DMS153 (cell line): Measurements from ENCODE around the gene N4BP3.

Experiments
- DNase-seq: peaks from one replicate; lab custom pipeline; 2025; lab: John Stamatoyannopoulos, UW

The N4BP3 gene

DNA sequence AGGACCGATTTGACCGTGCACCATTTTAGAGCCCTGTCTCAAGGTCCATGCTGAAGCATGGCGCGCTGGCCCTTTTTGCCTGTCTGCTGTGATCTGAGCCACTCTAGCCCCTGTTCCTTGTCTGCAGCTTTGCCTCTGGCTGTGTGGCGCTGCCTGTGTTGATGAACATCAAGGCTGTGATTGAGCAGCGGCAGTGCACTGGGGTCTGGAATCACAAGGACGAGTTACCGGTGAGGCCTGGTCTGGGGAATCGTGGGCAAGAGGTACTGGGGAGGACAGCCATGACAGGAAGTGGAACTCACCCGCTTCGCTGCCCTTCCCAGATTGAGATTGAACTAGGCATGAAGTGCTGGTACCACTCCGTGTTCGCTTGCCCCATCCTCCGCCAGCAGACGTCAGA lies 34.1 kb downstream of the N4BP3 start:
- no peak for DNase-seq

DNA sequence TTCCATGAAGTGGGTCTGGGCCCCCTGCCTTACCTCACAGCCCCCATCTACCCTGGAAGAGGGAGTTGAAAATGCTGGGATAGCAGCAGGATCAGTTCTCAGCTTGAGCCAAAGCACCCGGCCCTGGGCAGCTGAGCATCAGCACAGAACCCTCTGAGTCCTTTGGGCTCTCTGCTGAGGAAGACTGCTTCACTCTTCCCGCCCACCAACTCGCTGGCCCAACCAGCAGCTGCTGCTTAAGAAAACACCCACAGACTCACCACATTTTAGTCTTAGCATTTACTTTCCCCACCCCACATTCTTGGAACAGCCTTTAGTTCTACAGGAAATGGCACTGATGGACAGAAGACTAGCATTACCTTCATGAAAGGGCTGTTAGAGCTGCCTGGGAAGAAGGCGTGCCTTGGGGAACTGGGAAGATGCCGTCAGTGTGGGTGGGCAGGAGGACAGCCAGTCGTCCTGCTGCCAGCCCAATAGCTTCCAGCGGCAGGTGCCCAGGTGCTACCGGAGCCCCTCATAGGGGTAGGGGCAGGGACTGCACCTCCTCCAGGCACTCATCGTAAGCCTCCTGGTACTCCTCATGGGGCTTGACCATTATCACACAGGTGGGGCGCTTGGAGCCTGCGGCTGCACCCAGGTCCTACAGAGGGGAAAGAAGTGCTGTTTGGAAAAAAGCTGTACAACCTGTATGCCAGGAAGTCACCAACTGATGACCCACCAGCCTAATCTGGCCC lies 36.0 kb downstream of the N4BP3 start:
- no peak for DNase-seq

DNA sequence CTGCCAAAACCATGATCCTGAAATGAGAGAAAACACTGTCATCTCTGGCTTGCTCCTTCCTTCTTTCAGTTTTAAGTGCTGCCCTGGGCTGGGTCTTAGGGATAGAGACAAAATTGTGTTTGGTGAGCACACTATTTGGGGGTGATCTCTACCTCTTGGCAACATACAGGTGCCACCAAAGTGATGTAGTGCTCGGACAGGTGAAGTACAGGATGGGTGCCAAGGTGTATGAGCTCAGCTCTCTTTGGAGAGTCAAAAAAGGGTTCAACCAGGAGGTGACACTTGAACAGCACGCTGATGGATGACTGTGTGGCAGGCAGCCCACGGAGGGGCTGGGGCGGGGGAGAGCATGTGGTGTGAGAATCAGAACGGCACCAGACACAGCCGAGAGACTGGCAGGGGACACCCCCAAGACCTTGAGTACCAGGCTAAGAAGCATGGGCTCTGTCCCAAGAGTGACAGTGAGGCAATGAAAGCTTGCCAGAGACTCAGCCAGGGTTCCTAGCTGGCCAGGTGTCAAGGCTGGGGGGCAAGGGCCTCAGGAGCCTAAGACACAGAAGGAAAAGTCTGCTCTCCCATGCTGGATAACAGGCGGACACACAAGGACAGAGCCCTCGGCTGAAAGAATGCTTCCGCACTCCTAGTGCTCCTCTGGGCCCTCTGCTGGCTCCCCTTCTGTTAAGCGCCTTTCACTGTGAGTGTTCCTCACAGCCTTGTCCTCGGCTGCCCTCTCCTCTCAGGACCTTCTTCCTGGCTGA lies 37.8 kb downstream of the N4BP3 start:
- no peak for DNase-seq

DNA sequence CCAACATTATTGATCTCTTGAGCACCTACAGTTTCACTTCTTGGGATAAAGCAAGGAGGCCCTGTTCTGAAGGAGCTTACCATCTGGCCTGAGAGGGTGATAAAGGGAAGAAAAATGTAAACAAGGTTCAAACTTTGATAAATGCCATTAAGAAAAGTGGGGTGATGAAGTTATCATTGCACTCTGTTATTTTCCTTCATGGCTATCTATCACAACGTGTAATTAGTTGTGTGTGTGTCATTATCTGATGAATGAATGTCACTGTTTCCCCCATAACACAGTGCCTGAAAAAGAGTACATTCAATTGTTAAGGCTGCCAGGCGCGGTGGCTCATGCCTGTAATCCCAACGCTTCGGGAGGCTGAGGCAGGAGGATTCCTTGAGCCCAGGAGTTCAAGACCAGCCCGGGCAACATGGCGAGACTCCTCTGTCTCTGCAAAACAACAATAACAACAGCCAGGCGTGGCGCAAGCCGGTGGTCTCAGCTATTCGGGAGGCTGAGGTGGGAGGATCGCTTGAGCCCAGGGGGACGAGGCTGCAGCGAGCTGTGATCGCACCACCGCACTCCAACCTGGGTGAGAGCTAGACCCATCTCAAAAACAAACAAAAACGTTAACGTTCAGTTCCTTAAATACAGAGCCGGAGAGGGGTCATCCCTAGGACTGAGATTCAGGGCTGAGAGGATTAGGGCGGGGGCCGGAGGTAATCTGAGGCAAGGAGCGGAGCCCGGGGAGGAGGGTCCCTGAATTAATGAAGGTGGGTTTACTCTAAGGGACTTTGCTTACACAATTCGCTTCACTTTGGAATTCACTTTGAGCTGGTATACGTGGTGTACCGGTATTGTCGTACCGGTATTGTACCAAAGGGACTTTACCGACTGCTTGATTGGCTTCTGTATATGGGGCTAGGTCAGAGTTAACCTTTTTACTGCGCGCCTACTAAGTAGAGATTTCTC lies 39.4 kb downstream of the N4BP3 start:
- DNase-seq: no peak

DNA sequence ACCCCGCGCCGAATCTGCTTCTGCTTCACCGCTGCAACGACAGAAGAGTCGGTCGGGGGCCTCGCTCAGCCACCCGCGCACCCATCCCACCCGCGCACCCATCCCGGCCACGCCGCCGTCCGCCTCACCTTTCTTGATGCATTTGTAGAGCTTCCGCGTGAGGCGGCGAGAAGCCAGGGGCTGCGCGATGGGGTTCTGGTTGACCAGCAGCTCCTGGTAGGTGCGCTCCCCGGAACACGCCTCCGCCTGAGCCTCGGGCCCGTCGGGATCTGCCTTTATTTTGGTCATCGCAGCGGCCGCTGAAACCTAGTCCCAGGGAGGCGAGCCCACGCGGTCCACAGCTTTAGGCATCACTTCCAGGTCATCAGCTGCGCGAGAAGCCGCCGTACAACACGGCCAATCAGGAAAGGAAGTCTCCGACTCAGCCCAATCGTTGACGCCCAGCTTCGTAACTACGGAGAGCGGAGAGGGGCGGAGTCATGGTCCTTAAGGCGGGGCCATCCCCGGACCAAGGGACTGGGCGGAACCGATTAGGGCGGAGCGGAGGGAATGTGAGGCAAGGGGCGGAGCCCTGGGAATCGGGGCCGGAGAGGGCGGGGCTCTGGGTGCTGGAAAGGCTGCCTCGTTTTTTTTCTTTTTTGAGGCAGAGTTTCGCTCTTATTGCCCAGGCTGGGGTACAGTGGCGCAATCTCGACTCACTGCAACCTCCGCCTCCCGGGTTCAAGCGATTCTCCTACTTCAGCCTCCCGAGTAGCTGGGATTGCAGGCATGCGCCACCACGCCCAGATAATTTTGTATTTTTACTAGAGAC lies 40.4 kb downstream of the N4BP3 start, which contains the start of gene NHP2:
NHP2 (minus strand) TSS at position 356 of the 811 bp plus-strand sequence; CDS start at position 288, 68 bp downstream.
- DNase-seq: peak; percentile 86

DNA sequence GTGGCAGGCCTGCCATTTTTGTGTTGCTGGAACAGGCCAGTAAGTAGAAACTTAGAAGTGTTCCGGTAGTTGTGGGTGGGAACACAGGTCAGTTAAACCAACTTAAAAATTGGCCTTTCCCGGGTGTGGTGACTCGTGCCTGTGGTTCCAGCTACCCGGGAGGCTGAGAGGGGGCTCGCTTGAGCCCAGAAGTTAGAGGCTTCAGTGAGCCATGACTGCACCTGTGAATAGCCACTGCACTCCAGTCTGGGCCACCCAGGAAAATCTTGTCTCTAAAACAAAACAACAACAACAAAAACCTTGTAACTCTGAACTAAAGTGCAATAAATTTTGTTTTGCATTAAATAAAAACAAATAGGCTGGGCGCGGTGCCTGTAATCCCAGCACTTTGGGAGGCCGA lies 41.7 kb downstream of the N4BP3 start:
- DNase-seq: no peak

DNA sequence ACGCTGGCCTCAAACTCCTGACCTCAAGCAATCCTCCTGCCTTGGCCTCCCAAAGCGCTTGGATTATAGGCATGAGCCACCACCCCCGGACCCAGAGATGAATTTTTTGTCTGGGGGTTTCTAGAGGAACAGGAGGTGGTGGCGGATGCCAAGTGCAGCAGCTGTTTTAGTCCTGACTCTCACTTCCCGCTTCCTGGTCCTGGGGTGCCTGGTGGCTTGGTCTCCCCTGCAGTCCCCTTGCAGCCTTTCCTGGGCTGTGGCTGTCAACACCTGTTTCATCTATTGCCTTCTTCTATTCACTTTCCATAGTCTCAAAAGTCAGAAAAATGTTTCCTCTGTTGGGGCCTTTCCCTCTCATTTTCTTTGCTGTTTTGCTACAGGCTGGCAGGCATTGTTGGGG lies 46.8 kb downstream of the N4BP3 start:
- no peak for DNase-seq

DNA sequence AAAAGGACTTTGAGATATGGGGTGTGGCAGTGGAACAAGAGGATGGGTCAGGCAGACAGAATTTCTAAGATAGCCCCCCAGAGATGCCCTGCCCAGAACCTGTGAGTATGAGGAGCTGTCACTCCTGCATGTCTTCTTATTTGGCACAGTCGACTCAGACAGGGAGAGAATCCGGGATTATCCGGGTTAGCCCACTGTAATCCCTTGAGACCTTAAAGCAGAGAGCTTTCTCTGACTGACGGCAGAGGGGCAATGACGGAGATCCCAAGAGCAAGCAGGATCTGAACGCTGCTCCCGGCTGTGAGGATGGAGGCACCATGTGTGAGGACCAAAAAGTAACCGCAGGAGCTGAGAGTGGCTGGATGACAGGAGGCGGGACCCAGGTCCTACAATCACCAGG lies 49.1 kb downstream of the N4BP3 start:
- DNase-seq: no peak

DNA sequence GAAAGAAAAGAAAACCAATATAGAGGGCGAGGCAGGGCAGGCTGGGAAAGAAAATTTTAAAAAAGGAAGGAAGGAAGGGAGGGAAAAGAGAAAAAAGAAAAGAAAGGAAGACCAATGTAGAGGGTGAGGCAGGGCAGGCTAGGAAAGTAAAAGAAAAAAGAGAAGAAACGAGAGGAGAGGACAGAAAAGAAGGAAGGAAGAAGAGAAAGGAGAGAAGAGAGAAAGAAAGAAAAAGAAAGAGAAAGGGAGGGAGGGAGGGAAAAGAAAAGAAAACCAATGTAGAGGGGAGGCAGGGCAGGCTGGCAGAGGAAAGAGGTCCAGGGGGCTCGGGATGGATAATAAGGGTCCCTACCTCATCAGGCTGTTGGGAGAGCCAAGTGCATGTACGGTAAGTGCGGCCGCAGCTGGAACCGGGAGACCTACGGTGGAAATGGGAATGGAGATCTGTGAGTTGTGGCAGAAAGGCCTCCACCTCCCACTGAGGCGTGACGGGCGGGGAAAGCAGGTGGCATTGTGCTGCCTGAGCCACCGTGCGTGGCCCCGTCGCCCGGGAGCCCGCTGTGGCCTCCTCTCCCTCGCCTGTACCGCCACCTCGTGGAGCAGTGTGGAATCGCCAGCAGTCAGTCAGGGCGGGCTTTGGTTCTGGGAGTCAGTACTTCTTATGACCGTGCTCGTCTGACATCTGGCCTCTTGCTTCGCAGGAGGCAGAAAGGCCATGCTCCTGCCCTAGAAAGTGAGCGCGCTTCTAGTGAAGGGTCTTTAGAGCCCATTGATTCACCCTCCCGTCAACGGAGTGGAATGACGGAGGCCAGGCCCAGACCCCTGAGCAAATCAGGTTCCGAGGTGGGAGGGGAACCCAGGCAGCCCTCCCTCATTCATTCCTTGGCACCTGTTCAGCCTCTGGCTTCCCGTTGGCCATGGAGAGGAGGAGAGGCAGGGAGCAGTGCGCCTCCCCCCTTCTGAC lies 50.7 kb downstream of the N4BP3 start:
- peak; percentile 48 for DNase-seq

DNA sequence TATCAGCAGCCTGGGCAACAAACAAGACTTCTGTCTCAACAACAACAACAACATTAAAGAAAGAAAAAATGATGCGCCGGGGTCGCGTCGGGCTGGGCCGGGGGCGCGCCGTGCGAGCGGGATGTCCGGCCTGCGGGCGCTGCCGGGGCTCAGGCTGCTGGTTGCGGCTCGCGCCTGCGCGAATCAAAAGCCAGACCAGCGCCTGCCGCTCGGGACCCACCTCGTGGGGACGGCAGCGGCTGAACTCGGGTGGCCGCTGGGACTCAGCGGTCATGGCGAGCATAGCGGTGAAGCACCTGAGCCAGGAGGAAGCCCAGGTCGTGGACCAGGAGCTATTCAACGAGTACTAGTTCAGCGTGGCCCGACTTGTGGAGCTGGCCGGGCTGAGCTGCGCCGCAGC lies 52.2 kb downstream of the N4BP3 start:
- no peak for DNase-seq

DNA sequence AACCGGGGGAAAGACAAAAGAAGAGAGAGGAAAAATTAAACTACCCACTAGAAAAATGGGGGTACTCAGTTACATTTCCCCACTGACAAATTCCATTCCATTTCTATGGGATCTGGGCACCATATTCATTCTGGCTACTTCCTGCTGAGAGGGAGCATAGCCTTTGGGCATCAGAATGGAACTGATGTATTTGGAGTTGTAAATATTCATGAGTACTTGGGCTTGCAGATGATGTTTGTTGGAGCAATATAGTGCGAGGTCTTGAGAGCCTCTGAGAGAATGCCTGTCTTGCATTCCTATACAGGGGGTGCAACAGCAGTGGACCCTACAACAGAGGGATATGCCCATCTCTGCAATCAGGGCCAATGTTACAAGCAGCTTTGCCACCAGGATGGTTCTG lies 57.1 kb downstream of the N4BP3 start:
- DNase-seq: no peak

DNA sequence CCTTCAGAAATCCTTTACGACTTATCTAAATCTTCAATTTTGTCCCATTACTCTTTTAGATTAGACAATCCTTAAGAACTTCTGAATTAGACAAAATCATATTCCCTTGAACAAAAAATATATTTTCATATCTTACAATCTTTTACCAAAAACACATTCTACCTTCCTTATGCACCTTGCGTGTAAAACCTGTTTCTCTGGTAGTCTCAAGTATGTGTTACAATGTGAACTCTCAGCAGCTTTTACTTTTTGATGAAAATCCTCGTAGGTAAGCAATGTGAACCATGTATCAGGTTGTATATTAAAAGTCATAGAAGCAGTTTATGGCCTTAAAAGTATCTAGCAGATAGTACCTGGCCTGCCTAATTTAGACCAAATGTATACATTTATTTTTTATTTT lies 61.1 kb downstream of the N4BP3 start:
- no peak for DNase-seq
